GM20000 (cell line): Measurements from ENCODE around the gene KRT85.
A peak's percentile ranks its signal among the peaks of the same experiment; 100 is the strongest.

Experiments used
- DNase-seq: peaks from one replicate; pipeline ENCODE4 v3.0.0; 2012; ENCODE audit warnings: low spot score
- TF ChIP-seq, protein P1 (sequence below): IDR thresholded peaks from 2 replicates; pipeline ENCODE4 v1.5.1; 2012; ENCODE audit warnings: mild to moderate bottlenecking, control low read depth; ENCODE audit errors: extremely low read depth, missing control alignments

The KRT85 gene

DNA sequence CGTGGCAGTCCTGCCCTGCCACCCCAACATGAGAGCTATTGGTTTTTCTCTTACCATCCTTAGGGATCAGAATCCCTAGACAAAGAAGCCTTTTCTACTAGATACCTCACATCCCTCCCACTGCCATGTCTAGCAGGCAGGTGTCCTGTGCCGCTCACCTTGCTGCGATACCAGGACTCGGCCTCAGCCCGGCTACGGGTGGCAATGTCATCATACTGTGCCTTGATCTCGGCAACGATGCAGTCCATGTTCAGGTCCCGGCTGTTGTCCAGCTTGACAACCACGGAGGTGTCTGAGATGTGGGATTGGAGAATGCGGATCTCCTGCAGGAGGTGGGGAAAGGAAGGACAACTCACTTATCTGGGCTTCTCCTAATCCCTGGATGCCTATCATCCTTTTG lies 50.6 kb downstream of the KRT85 start:
- TF ChIP-seq, protein P1, sequence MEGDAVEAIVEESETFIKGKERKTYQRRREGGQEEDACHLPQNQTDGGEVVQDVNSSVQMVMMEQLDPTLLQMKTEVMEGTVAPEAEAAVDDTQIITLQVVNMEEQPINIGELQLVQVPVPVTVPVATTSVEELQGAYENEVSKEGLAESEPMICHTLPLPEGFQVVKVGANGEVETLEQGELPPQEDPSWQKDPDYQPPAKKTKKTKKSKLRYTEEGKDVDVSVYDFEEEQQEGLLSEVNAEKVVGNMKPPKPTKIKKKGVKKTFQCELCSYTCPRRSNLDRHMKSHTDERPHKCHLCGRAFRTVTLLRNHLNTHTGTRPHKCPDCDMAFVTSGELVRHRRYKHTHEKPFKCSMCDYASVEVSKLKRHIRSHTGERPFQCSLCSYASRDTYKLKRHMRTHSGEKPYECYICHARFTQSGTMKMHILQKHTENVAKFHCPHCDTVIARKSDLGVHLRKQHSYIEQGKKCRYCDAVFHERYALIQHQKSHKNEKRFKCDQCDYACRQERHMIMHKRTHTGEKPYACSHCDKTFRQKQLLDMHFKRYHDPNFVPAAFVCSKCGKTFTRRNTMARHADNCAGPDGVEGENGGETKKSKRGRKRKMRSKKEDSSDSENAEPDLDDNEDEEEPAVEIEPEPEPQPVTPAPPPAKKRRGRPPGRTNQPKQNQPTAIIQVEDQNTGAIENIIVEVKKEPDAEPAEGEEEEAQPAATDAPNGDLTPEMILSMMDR, result no peak
- DNase-seq, result no peak

DNA sequence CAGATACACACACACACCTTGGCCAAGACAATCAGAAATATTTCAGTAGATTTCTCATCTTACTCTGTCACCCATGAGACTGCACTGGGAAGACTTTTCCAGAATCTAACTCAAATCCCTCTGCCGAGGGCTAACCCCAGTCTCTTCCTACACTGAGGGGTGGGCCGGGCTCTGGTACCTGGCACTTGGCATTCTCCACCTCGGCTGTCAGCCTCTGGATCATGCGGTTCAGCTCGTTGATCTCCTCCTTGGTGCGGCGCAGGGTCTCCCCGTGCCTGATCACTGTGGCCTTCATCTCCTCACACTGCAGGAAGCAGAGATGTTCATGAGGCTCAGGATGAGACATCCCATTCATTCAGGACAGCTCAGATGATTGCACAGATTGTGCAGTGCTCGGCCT lies 51.0 kb downstream of the KRT85 start:
- TF ChIP-seq, protein P1, result no peak
- no peak for DNase-seq

DNA sequence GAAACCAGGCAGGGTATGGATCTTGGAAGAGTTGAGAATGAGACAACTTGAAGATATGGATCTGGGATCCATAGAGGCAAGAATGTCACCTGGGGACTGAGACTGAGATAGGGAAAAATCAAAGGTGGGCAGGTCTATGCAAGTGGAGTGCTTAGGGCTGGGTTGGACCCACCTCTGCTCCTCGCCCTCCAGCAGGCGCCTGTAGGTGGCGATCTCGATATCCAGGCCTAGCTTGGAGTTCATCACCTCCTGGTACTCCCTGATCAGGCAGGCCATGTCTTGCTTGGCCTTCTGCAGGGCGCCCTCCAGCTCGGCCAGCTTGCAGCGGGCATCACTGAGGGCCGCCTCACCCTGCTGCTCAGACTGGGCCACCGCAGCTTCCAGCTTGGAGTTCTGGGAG lies 51.6 kb downstream of the KRT85 start:
- TF ChIP-seq, protein P1, result peak; percentile 52
- peak; percentile 30 for DNase-seq

DNA sequence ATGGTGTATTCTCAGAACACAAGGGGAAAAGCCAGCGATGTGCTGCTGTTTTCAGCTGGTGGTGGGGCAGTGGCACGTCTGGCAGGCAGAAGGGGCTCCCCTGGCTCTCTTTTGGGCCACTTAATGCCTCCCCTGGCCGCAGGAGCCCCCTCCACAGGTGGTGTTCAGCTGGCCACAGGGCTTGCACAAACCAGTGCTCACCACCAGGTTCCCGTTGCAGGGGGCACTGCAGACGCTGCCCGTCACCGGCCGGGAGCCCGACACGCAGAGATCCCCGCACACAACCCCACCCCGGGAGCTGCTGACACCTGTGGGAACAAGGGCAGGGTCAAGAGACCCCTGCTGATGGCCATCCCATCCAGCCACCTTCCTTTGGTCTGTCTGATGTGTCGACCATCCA lies 52.8 kb downstream of the KRT85 start:
- no peak for DNase-seq
- TF ChIP-seq, protein P1, result no peak

DNA sequence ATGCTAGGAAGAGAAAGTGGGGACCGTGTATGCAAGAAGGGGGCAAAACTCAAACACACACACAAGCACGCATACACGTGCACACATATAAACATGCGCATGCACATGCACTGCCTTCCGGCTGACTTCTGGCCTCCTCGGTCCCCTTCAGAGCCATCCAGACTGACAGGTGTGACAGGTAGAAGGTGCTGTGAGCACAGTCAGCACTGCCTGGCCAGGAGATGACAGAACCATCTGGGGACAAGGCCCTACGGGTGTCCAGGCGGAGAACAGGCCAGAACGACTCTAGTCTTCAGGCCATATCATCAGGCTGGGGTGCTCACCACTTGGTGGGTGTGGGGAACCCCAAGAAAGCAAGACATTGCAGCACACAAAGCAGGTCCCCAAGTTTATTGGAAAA lies 53.4 kb downstream of the KRT85 start:
- TF ChIP-seq, protein P1, result no peak

DNA sequence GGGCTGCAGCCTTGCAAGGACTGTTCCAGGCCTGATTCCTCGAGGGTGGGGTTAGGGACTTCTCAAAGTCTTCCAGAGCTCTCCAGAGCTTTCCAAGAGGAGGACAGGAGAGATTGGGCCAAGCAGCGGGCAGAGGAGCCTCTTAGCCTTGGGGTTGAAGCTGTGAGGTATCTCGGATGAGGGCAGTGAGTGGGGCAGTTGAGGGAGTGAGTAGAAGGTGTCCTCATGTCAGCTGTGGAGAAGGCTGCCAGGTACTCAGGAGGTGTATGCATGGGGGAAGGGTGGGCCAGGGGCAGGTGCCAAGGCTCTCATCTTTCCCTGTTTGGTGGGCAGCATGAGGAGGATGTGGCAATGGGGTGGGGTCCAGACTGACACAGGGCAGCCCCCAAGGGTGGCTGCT lies 53.8 kb downstream of the KRT85 start:
- TF ChIP-seq, protein P1, result no peak
- no peak for DNase-seq

More for the DNA sequence above, 53.4 kb downstream of the KRT85 start:
- no peak for DNase-seq

DNA sequence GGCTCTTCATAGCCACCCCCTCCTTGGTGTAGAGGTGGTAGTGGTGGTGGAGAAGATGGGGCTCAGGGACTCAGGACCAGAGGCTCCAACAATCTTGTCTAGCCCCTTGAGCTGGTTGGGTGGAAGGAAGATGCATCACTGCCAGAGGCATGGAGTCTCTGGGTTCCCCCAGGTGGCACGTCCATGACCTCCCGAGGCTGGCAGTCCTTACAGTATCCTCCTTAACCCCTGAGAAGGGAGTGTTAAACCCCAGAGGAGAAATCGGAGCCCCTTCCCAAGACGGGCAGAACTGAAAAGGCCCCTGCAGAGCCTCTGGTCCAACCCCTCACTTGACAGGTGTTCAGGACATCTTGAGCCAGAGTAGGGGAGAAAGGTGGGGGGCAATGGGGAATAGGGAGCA lies 55.2 kb downstream of the KRT85 start:
- DNase-seq, result no peak
- TF ChIP-seq, protein P1, result no peak
